Epithelial cell of prostate (primary cell): Measurements from ENCODE around the gene CDC14A.
"Not testable (repeated sequence)": the region's sequence is repeated elsewhere in the genome, so short reads cannot be mapped to it uniquely, and the experiment has no call there.

ENCODE experiments used
- DNase-seq: peaks from one replicate; pipeline ENCODE4 v3.0.0-alpha.2; 2011; ENCODE audit warnings: low read depth, low spot score
- H3K27ac ChIP-seq: fragments of 450-650 bp; 2 replicates; pipeline ENCODE4 v1.5.1; 2017; ENCODE audit warnings: mild to moderate bottlenecking

Gene CDC14A

GRCh38 chr1:100361511-100362089 lies 9.3 kb downstream of the CDC14A start:
- no peak for DNase-seq
- no peak overlapping the region for H3K27ac ChIP-seq

- no peak for DNase-seq
- no peak overlapping the region for H3K27ac ChIP-seq
Observed at GRCh38 chr1:100362821-100363466, 10.6 kb downstream of the CDC14A start.

GRCh38 chr1:100363831-100364230 lies 11.5 kb downstream of the CDC14A start:
- H3K27ac ChIP-seq, result no peak overlapping the region
- DNase-seq, result no peak

- H3K27ac ChIP-seq, result no peak overlapping the region
Observed at GRCh38 chr1:100364697-100365096, 12.4 kb downstream of the CDC14A start.

GRCh38 chr1:100366209-100366525 lies 13.9 kb downstream of the CDC14A start:
- H3K27ac ChIP-seq, result no peak overlapping the region
- no peak for DNase-seq

More at GRCh38 chr1:100364697-100365096, 12.4 kb downstream of the CDC14A start:
- no peak for DNase-seq

- not testable (repeated sequence) for DNase-seq, H3K27ac ChIP-seq
Observed at GRCh38 chr1:100369339-100369738, 17.0 kb downstream of the CDC14A start.

- DNase-seq, H3K27ac ChIP-seq: not testable (repeated sequence)
Observed at GRCh38 chr1:100373953-100374352, 21.6 kb downstream of the CDC14A start.

- H3K27ac ChIP-seq, DNase-seq: not testable (repeated sequence)
Observed at GRCh38 chr1:100376890-100377289, 24.6 kb downstream of the CDC14A start.

- H3K27ac ChIP-seq, result no peak overlapping the region
- no peak for DNase-seq
Observed at GRCh38 chr1:100377590-100378361, 25.5 kb downstream of the CDC14A start.

- no peak overlapping the region for H3K27ac ChIP-seq
- DNase-seq, result no peak
Observed at GRCh38 chr1:100378956-100379355, 26.6 kb downstream of the CDC14A start.

- no peak for DNase-seq
- no peak overlapping the region for H3K27ac ChIP-seq
Observed at GRCh38 chr1:100380635-100381034, 28.3 kb downstream of the CDC14A start.

- DNase-seq, result no peak
- no peak overlapping the region for H3K27ac ChIP-seq
Observed at GRCh38 chr1:100382657-100383056, 30.4 kb downstream of the CDC14A start.

GRCh38 chr1:100383743-100384405 lies 31.6 kb downstream of the CDC14A start:
- no peak overlapping the region for H3K27ac ChIP-seq
- no peak for DNase-seq

- no peak overlapping the region for H3K27ac ChIP-seq
- no peak for DNase-seq
Observed at GRCh38 chr1:100387209-100387608, 34.9 kb downstream of the CDC14A start.

GRCh38 chr1:100387657-100388350 lies 35.5 kb downstream of the CDC14A start:
- no peak overlapping the region for H3K27ac ChIP-seq
- DNase-seq, result no peak

- no peak overlapping the region for H3K27ac ChIP-seq
- DNase-seq, result no peak
Observed at GRCh38 chr1:100390531-100390930, 38.2 kb downstream of the CDC14A start.

- H3K27ac ChIP-seq, result no peak overlapping the region
- DNase-seq, result no peak
Observed at GRCh38 chr1:100391675-100392074, 39.4 kb downstream of the CDC14A start.

GRCh38 chr1:100392756-100393155 lies 40.5 kb downstream of the CDC14A start:
- DNase-seq, result no peak
- H3K27ac ChIP-seq, result no peak overlapping the region

GRCh38 chr1:100394285-100394684 lies 42.0 kb downstream of the CDC14A start:
- no peak for DNase-seq
- H3K27ac ChIP-seq, result no peak overlapping the region

GRCh38 chr1:100395913-100396312 lies 43.6 kb downstream of the CDC14A start:
- no peak for DNase-seq
- H3K27ac ChIP-seq, result no peak overlapping the region
